MM.1S (cell line): ENCODE data around the gene CCSER1.

Source experiments
- EZH2phosphoT487 ChIP-seq: fragments of 300-600 bp; sonication (generic); IDR thresholded peaks from 2 replicates; pipeline ENCODE4 v1.6.1; 2018; ENCODE audit warnings: antibody characterized with exemption, low read length
- TF ChIP-seq, protein P1 (sequence below): fragments of 300-600 bp; sonication (generic); IDR thresholded peaks from 2 replicates; pipeline ENCODE4 v1.5.1; 2016; ENCODE audit warnings: antibody characterized with exemption, low read length, mixed read lengths

DNA sequence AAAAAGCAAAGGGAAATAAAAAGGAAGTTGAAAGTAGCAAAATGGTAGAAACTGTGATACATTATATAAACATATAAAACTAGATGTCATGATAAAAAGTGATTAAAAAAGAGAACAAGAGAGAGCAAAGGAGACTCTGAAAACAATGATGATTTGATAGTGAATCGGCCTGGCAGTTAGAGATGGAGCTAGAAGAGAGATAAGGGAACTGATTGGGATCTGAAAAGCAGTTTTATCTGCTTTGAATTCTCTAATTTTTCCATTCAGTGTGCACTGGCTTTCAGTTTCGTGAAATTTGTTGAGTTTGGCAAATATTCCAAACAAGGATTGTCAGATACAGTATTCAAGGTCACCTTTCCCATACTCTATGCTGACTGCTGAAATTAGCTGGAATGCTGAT lies 21.9 kb upstream of the CCSER1 start:
- no peak for TF ChIP-seq EZH2phosphoT487
- TF ChIP-seq, protein P1, sequence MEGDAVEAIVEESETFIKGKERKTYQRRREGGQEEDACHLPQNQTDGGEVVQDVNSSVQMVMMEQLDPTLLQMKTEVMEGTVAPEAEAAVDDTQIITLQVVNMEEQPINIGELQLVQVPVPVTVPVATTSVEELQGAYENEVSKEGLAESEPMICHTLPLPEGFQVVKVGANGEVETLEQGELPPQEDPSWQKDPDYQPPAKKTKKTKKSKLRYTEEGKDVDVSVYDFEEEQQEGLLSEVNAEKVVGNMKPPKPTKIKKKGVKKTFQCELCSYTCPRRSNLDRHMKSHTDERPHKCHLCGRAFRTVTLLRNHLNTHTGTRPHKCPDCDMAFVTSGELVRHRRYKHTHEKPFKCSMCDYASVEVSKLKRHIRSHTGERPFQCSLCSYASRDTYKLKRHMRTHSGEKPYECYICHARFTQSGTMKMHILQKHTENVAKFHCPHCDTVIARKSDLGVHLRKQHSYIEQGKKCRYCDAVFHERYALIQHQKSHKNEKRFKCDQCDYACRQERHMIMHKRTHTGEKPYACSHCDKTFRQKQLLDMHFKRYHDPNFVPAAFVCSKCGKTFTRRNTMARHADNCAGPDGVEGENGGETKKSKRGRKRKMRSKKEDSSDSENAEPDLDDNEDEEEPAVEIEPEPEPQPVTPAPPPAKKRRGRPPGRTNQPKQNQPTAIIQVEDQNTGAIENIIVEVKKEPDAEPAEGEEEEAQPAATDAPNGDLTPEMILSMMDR = no peak
